Liver (tissue), 9 donors: ENCODE measurements around the gene OASL. TPM values are rescaled to one million over a fixed set of nuclear protein-coding genes. Genes with fewer than 3 reads are reported as not detected.
A peak's percentile ranks its signal among the peaks of the same experiment; 100 is the strongest.

ENCODE experiments used
- DNase-seq: peaks from one replicate; pipeline ENCODE4 v3.0.0-alpha.2; 2017; ENCODE audit warnings: low spot score
- H3K27ac ChIP-seq, 2 donors: one replicate each; pipeline ENCODE4 v1.7.0; 2013; ENCODE audit warnings: inconsistent platforms in 2 of 2, low read length in 2 of 2, control low read depth in 1 of 2, low read depth in 1 of 2, mild to moderate bottlenecking in 1 of 2
- H3K27me3 ChIP-seq, 4 donors: one replicate each; pipeline versions ENCODE4 v1.6.1 to v1.7.0; 2013; ENCODE audit warnings: low read length in 3 of 4, inconsistent platforms in 1 of 4, mild to moderate bottlenecking in 1 of 4, moderate library complexity in 1 of 4; ENCODE audit not compliant: control insufficient read depth in 4 of 4, insufficient read depth in 4 of 4
- H3K36me3 ChIP-seq, 4 donors: one replicate each; pipeline versions ENCODE4 v1.6.1 to v1.7.0; 2013; ENCODE audit warnings: low read length in 3 of 4, mild to moderate bottlenecking in 3 of 4, low read depth in 1 of 4, moderate library complexity in 1 of 4; ENCODE audit not compliant: control insufficient read depth in 4 of 4, insufficient read depth in 3 of 4
- H3K4me1 ChIP-seq, 4 donors: one replicate each; pipeline versions ENCODE4 v1.6.1 to v1.7.0; 2013; ENCODE audit warnings: low read length in 3 of 4, mild to moderate bottlenecking in 3 of 4, moderate library complexity in 1 of 4; ENCODE audit not compliant: control insufficient read depth in 4 of 4, insufficient read depth in 4 of 4
- H3K4me3 ChIP-seq, 3 donors: one replicate each; pipeline versions ENCODE4 v1.6.1 to v1.7.0; 2013; ENCODE audit warnings: low read length in 3 of 3, control low read depth in 1 of 3, low read depth in 1 of 3, mild to moderate bottlenecking in 1 of 3
- H3K9ac ChIP-seq, 2 donors: one replicate each; pipeline ENCODE4 v1.7.0; 2013; ENCODE audit warnings: low read length in 2 of 2, mild to moderate bottlenecking in 2 of 2, moderate library complexity in 2 of 2, control low read depth in 1 of 2, low read depth in 1 of 2
- H3K9me3 ChIP-seq, 4 donors: one replicate each; pipeline versions ENCODE4 v1.6.1 to v1.7.0; 2013; ENCODE audit warnings: low read length in 3 of 4; ENCODE audit not compliant: control insufficient read depth in 4 of 4
- ATF3 ChIP-seq: IDR thresholded peaks from 2 replicates; pipeline ENCODE4 v1.6.1; 2016; ENCODE audit warnings: antibody characterized with exemption
- CTCF ChIP-seq: fragments of 150-350 bp; IDR thresholded peaks from 2 replicates; pipeline ENCODE4 v1.5.1; 2017; ENCODE audit warnings: improper control_type of control experiment, low read depth, low read length; ENCODE audit not compliant: missing input control
- EGR1 ChIP-seq, 2 donors: IDR thresholded peaks; 2 replicates each; pipeline ENCODE4 v1.6.1; 2016 to 2018; ENCODE audit warnings: antibody characterized with exemption in 2 of 2, low read depth in 2 of 2
- FOXA1 ChIP-seq: IDR thresholded peaks from 2 replicates; pipeline ENCODE4 v1.6.1; 2016; ENCODE audit warnings: antibody characterized with exemption
- FOXA2 ChIP-seq: IDR thresholded peaks from 2 replicates; pipeline ENCODE4 v1.6.1; 2016; ENCODE audit warnings: antibody characterized with exemption
- GABPA ChIP-seq, 2 donors: IDR thresholded peaks in 1 of 2; conservative IDR thresholded peaks in 1 of 2; 2 replicates each; pipeline ENCODE4 v1.6.1; 2016; ENCODE audit warnings: antibody characterized with exemption in 2 of 2, mild to moderate bottlenecking in 1 of 2, moderate library complexity in 1 of 2
- HNF4A ChIP-seq, 2 donors: conservative IDR thresholded peaks; 2 replicates each; pipeline ENCODE4 v1.6.1; 2016; ENCODE audit warnings: antibody characterized with exemption in 2 of 2, mild to moderate bottlenecking in 2 of 2
- HNF4G ChIP-seq: IDR thresholded peaks from 2 replicates; pipeline ENCODE4 v1.6.1; 2016; ENCODE audit warnings: antibody characterized with exemption
- JUND ChIP-seq, 2 donors: IDR thresholded peaks; 2 replicates each; pipeline ENCODE4 v1.6.1; 2016; ENCODE audit warnings: antibody characterized with exemption in 2 of 2
- MAX ChIP-seq: IDR thresholded peaks from 2 replicates; pipeline ENCODE4 v1.6.1; 2016; ENCODE audit warnings: antibody characterized with exemption
- NR2F2 ChIP-seq: IDR thresholded peaks from 2 replicates; pipeline ENCODE4 v1.6.1; 2016; ENCODE audit warnings: antibody characterized with exemption
- RAD21 ChIP-seq, 2 donors: IDR thresholded peaks; 2 replicates each; pipeline ENCODE4 v1.6.1; 2016; ENCODE audit warnings: antibody characterized with exemption in 2 of 2, mild to moderate bottlenecking in 2 of 2
- REST ChIP-seq: IDR thresholded peaks from 2 replicates; pipeline ENCODE4 v1.6.1; 2016; ENCODE audit warnings: antibody characterized with exemption, mild to moderate bottlenecking
- RXRA ChIP-seq, 2 donors: IDR thresholded peaks; 2 replicates each; pipeline ENCODE4 v1.6.1; 2017 to 2018; ENCODE audit warnings: antibody characterized with exemption in 2 of 2, mild to moderate bottlenecking in 1 of 2
- SP1 ChIP-seq: IDR thresholded peaks from 2 replicates; pipeline ENCODE4 v1.6.1; 2018; ENCODE audit warnings: antibody characterized with exemption, mild to moderate bottlenecking
- TAF1 ChIP-seq: conservative IDR thresholded peaks from 2 replicates; pipeline ENCODE4 v1.6.1; 2016; ENCODE audit warnings: antibody characterized with exemption, mild to moderate bottlenecking
- YY1 ChIP-seq: IDR thresholded peaks from 2 replicates; pipeline ENCODE4 v1.6.1; 2016; ENCODE audit warnings: antibody characterized with exemption, mild to moderate bottlenecking
- ZBTB33 ChIP-seq: IDR thresholded peaks from 2 replicates; pipeline ENCODE4 v1.6.1; 2016; ENCODE audit warnings: antibody characterized with exemption
- WGBS: extraction: QIAGEN DNeasy Blood & Tissue Kit; methylation state at CpG from one replicate; pipeline ENCODE4 v1.1.7; 2013; 5-methylcytosine and 5-hydroxymethylcytosine counted together
- polyA plus RNA-seq, 2 donors: library from polyadenylated mRNA; stranded (reverse) in 1 of 2; unstranded in 1 of 2; fragments of 200-250 nt in 1 of 2; fragments of >200 nt in 1 of 2; fragmentation: Nextera tagmentation in 1 of 2; extraction: Ambion mirVana in 1 of 2; gene quantifications; one replicate each; pipeline versions ENCODE4 v1.2.1 to v1.2.3, GENCODE V29; 2013 to 2015
- total RNA-seq, 2 donors: library from RNA; depleted of rRNA; stranded (reverse); fragments of >200 nt; gene quantifications; one replicate each; pipeline ENCODE4 v1.2.3, GENCODE V29; 2014
- donor health status: healthy.
- donor health status: healthy.
- donor health status: healthy.
- donor health status: healthy.
- donor health status: healthy.

OASL gene
- total and polyA plus RNA-seq, 4 donors = 0.89 to 4.5 (median 3.1) TPM

- H3K36me3 ChIP-seq = peaks cover 0 to 11% (median 9%) of the 10 kb centered on the region in 4 donors
- H3K9ac ChIP-seq = peak overlapping the region; percentile 12 to 45
- WGBS = 46% methylated on average over 3 of the region's 3 CpGs
Observed at GRCh38 chr12:120984351-120984898, 54.6 kb downstream of the OASL start.

More at GRCh38 chr12:120984351-120984898, 54.6 kb downstream of the OASL start:
- TF ChIP-seq RAD21 (IDR thresholded peaks at IDR 0.05) = peak; percentile 27 to 34
- TF ChIP-seq FOXA1 = no peak
- TF ChIP-seq TAF1 = no peak
- no peak for TF ChIP-seq EGR1 (IDR thresholded peaks at IDR 0.05; ENCODE audit: low read depth in 2 of 2)
- no peak for TF ChIP-seq CTCF
- no peak for TF ChIP-seq GABPA (IDR thresholded peaks at IDR 0.05 in 1 of 2, conservative IDR thresholded peaks at IDR 0.05 in 1 of 2)
- TF ChIP-seq HNF4A (conservative IDR thresholded peaks at IDR 0.05) = peak; percentile 97
- peak; percentile 92 for TF ChIP-seq SP1
- peak; percentile 95 for TF ChIP-seq HNF4G
- no peak for TF ChIP-seq NR2F2
- TF ChIP-seq REST = peak; percentile 72
- TF ChIP-seq ATF3 = peak; percentile 45
- peak; percentile 60 for TF ChIP-seq MAX
- TF ChIP-seq JUND (IDR thresholded peaks at IDR 0.05) = peak; percentile 47 to 54
- TF ChIP-seq RXRA (IDR thresholded peaks at IDR 0.05) = peak; percentile 82 to 84
- no peak for TF ChIP-seq ZBTB33
- TF ChIP-seq YY1 = peak; percentile 86
- TF ChIP-seq FOXA2 = no peak
- H3K4me1 ChIP-seq = peaks cover 16 to 51% (median 42%) of the 10 kb centered on the region in 4 donors
- H3K9me3 ChIP-seq = no peaks in the 10 kb centered on the region
- no peak overlapping the region for H3K4me3 ChIP-seq
- peak overlapping the region; percentile 69 to 80 for H3K27ac ChIP-seq
- no peaks in the 10 kb centered on the region for H3K27me3 ChIP-seq
- DNase-seq = no peak
